HEK293 (cell line): ENCODE measurements around the gene SYNPO2.

Source experiments
- CTCF ChIA-PET: fragments of 350-600 bp; formaldehyde crosslinking; extraction: SDS; loops from one replicate; lab custom pipeline; 2021; ENCODE audit warnings: antibody characterized with exemption; lab: Yijun Ruan, JAX
- POLR2A ChIA-PET: fragments of 300-600 bp; formaldehyde crosslinking; extraction: SDS; loops from one replicate; lab custom pipeline; 2020; ENCODE audit warnings: antibody characterized with exemption, inconsistent platforms; lab: Yijun Ruan, JAX
- H3K27ac ChIP-seq: fragments of 200-500 bp; sonication (Bioruptor generic); 2 replicates; pipeline ENCODE4 v1.5.1; 2014; ENCODE audit warnings: low read depth, low read length, control low read depth, inconsistent platforms; ENCODE audit errors: extremely low read depth
- H3K36me3 ChIP-seq, 2 experiments: fragments of 200-500 bp in 1 of 2; sonication (Bioruptor generic) in 1 of 2; 1 replicate in 1 of 2; 2 replicates in 1 of 2; pipeline ENCODE4 v1.5.1; 2014 to 2017; ENCODE audit warnings: inconsistent platforms in 2 of 2, low read length in 2 of 2; ENCODE audit not compliant: control insufficient read depth in 2 of 2, insufficient read depth in 1 of 2
- H3K4me1 ChIP-seq: fragments of 200-500 bp; sonication (Bioruptor generic); 2 replicates; pipeline ENCODE4 v1.5.1; 2014; ENCODE audit warnings: mild to moderate bottlenecking, low read length, inconsistent platforms; ENCODE audit not compliant: control insufficient read depth, insufficient read depth
- H3K4me3 ChIP-seq: 2 replicates; pipeline ENCODE4 v1.5.1; 2011; ENCODE audit warnings: low read depth, mild to moderate bottlenecking, control low read depth, low read length, moderate library complexity
- H3K9me3 ChIP-seq: fragments of 200-500 bp; sonication (Bioruptor generic); 2 replicates; pipeline ENCODE4 v1.5.1; 2014; ENCODE audit warnings: low read depth, low read length, inconsistent platforms; ENCODE audit not compliant: control insufficient read depth, insufficient read depth
- BCL11B ChIP-seq: fragments of 450-650 bp; formaldehyde crosslinking; IDR thresholded peaks from 2 replicates; pipeline ENCODE4 v1.5.1; 2016; ENCODE audit warnings: low read depth, missing biosample characterization, missing genetic modification characterization
- BCL6B ChIP-seq: fragments of 450-650 bp; formaldehyde crosslinking; IDR thresholded peaks from 2 replicates; pipeline ENCODE4 v1.5.1; 2017; ENCODE audit warnings: missing biosample characterization, missing genetic modification characterization
- ELK4 ChIP-seq: IDR thresholded peaks from 2 replicates; pipeline ENCODE4 v1.6.1; 2011; ENCODE audit warnings: mild to moderate bottlenecking, low read depth, low read length, borderline replicate concordance
- KLF1 ChIP-seq: fragments of 450-650 bp; formaldehyde crosslinking; IDR thresholded peaks from 2 replicates; pipeline ENCODE4 v1.5.1; 2016; ENCODE audit warnings: missing biosample characterization, missing genetic modification characterization
- TCF7L2 ChIP-seq: IDR thresholded peaks from 2 replicates; pipeline ENCODE4 v1.6.1; 2011; ENCODE audit warnings: low read depth, mild to moderate bottlenecking, inconsistent platforms, low read length, moderate library complexity, borderline replicate concordance
- YY1 ChIP-seq: fragments of 450-650 bp; formaldehyde crosslinking; IDR thresholded peaks from 2 replicates; pipeline ENCODE4 v1.5.1; 2018; ENCODE audit warnings: missing biosample characterization, missing genetic modification characterization
- ZFP41 ChIP-seq: fragments of 450-650 bp; formaldehyde crosslinking; IDR thresholded peaks from 2 replicates; pipeline ENCODE4 v1.5.1; 2016; ENCODE audit warnings: missing biosample characterization, missing genetic modification characterization, borderline replicate concordance
- ZNF23 ChIP-seq: fragments of 450-650 bp; formaldehyde crosslinking; IDR thresholded peaks from 2 replicates; pipeline ENCODE4 v1.5.1; 2016; ENCODE audit warnings: missing biosample characterization, missing genetic modification characterization, borderline replicate concordance
- ZNF26 ChIP-seq: fragments of 450-650 bp; formaldehyde crosslinking; IDR thresholded peaks from 2 replicates; pipeline ENCODE4 v1.5.1; 2016; ENCODE audit warnings: missing biosample characterization, missing genetic modification characterization
- ZNF274 ChIP-seq, 2 experiments: fragments of 200-500 bp in 1 of 2; fragments of 450-650 bp in 1 of 2; sonication (Bioruptor generic) in 1 of 2; formaldehyde crosslinking in 1 of 2; IDR thresholded peaks; 2 replicates each; pipeline versions ENCODE4 v1.5.1 to v1.6.1; 2014 to 2016; ENCODE audit warnings: borderline replicate concordance in 1 of 2, inconsistent platforms in 1 of 2, low read length in 1 of 2, missing biosample characterization in 1 of 2, missing genetic modification characterization in 1 of 2
- ZNF391 ChIP-seq: fragments of 450-650 bp; formaldehyde crosslinking; IDR thresholded peaks from 2 replicates; pipeline ENCODE4 v1.5.1; 2016; ENCODE audit warnings: low read depth, missing biosample characterization, missing genetic modification characterization, borderline replicate concordance
- ZNF398 ChIP-seq: fragments of 450-650 bp; formaldehyde crosslinking; IDR thresholded peaks from 2 replicates; pipeline ENCODE4 v1.5.1; 2017; ENCODE audit warnings: missing biosample characterization, missing genetic modification characterization
- ZNF48 ChIP-seq: fragments of 450-650 bp; formaldehyde crosslinking; IDR thresholded peaks from 2 replicates; pipeline ENCODE4 v1.5.1; 2016; ENCODE audit warnings: missing biosample characterization, missing genetic modification characterization
- ZNF555 ChIP-seq: fragments of 450-650 bp; formaldehyde crosslinking; conservative IDR thresholded peaks from 2 replicates; pipeline ENCODE4 v1.5.1; 2017; ENCODE audit warnings: missing biosample characterization, mild to moderate bottlenecking, missing genetic modification characterization, inconsistent platforms
- ZNF624 ChIP-seq: fragments of 450-650 bp; formaldehyde crosslinking; IDR thresholded peaks from 2 replicates; pipeline ENCODE4 v1.5.1; 2017; ENCODE audit warnings: missing biosample characterization, missing genetic modification characterization
- ZNF664 ChIP-seq: fragments of 450-650 bp; formaldehyde crosslinking; IDR thresholded peaks from 2 replicates; pipeline ENCODE4 v1.5.1; 2016; ENCODE audit warnings: missing biosample characterization, missing genetic modification characterization
- ZNF707 ChIP-seq: fragments of 450-650 bp; formaldehyde crosslinking; IDR thresholded peaks from 2 replicates; pipeline ENCODE4 v1.5.1; 2016; ENCODE audit warnings: missing biosample characterization, missing genetic modification characterization
- ZNF768 ChIP-seq: fragments of 450-650 bp; formaldehyde crosslinking; IDR thresholded peaks from 2 replicates; pipeline ENCODE4 v1.5.1; 2018; ENCODE audit warnings: missing biosample characterization, mild to moderate bottlenecking, missing genetic modification characterization
- ZNF792 ChIP-seq: fragments of 450-650 bp; formaldehyde crosslinking; IDR thresholded peaks from 2 replicates; pipeline ENCODE4 v1.5.1; 2016; ENCODE audit warnings: missing biosample characterization, missing genetic modification characterization
- ZNF843 ChIP-seq: fragments of 450-650 bp; formaldehyde crosslinking; IDR thresholded peaks from 2 replicates; pipeline ENCODE4 v1.5.1; 2016; ENCODE audit warnings: missing biosample characterization, missing genetic modification characterization

SYNPO2 gene

DNA sequence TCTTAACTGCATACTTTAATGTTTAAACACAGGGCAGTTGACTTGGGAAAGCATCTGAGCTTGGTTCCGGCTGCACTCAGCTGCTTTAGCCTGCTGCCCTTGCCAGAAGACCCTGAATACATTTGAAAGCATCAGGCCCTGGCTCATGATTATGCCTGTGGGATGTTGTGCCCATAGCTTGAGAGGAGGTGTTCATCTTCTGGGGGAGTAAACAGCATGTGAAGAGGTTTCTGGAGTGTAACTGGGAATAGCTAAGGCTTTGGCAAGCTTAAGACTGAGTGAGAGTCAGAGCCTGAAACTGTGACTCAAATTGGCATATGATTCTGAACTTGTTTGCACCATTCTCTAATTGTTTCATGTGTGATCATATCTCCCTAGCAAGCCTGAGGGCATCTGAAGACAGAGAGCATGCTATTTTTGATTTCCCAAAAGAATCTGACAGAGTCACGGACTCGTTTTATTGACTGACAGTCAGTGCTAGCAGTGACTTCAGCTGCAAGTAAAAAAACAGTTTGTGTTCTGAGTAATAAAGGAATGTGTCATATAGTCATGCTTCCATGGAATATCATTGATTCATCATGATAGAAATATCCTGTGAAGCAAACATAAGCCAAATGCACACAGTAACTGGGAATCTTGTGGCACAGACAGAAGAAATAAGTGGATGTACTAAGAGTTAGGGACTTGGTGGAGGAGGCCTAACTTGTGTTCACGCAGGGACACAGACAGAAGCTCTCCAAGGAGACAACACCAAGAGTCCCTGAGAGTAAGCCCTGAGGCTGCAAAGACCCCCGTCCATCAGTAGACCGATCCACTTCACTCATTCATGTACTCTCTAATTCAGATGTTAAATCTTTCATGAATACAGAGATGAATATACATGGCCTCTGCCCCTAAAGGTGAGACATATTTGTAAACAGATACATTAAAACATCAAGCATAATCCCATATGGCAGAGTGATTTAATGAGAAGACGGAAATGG, 100.7 kb downstream of the SYNPO2 start (continued):
- TF ChIP-seq BCL6B (tag by site-specific recombination) = no peak
- TF ChIP-seq ZNF792 (tag by site-specific recombination) = no peak
- TF ChIP-seq ZNF391 (tag by site-specific recombination) = no peak
- no peak for TF ChIP-seq ZNF26 (tag by site-specific recombination)

GRCh38 chr4:118991686-118992085, 103.0 kb downstream of the SYNPO2 start:
- H3K27ac ChIP-seq = no peak overlapping the region
- POLR2A ChIA-PET = no interaction called here
- H3K4me3 ChIP-seq = no peak overlapping the region
- H3K36me3 ChIP-seq = no peaks in the 10 kb centered on the region
- TF ChIP-seq ZNF398 (tag by site-specific recombination) (no peak), ZNF768 (tag by site-specific recombination) (no peak), ZNF707 (tag by site-specific recombination) (no peak), TCF7L2 (no peak), ZNF26 (tag by site-specific recombination) (no peak), BCL11B (tag by site-specific recombination) (no peak), ZNF624 (tag by site-specific recombination) (no peak), KLF1 (tag by site-specific recombination) (no peak)
- TF ChIP-seq, all 188 proteins: peak for 0
- H3K4me1 ChIP-seq = no peaks in the 10 kb centered on the region
- CTCF ChIA-PET = no interaction called here
- H3K9me3 ChIP-seq = no peaks in the 10 kb centered on the region

- TF ChIP-seq ZNF555 (tag by site-specific recombination) (no peak), ZNF48 (tag by site-specific recombination) (no peak), YY1 (no peak), ELK4 (no peak), ZNF664 (tag by site-specific recombination) (no peak), ZFP41 (no peak), ZNF274 (IDR thresholded peaks at IDR 0.05; ENCODE audit: low read length) (no peak), ZNF274 (tag by site-specific recombination; IDR thresholded peaks at IDR 0.05; ENCODE audit: borderline replicate concordance) (no peak), ZNF843 (tag by site-specific recombination) (no peak), ZNF23 (tag by site-specific recombination) (no peak)
- CTCF ChIA-PET = no interaction called here
- no peak overlapping the region for H3K4me3 ChIP-seq
- POLR2A ChIA-PET = no interaction called here
- H3K9me3 ChIP-seq = no peaks in the 10 kb centered on the region
- H3K36me3 ChIP-seq = no peaks in the 10 kb centered on the region
- H3K27ac ChIP-seq = no peak overlapping the region
- H3K4me1 ChIP-seq = no peaks in the 10 kb centered on the region
Observed at GRCh38 chr4:118992149-118992548, 103.5 kb downstream of the SYNPO2 start.
